ENCODE measurements around the gene CGB2.
"Not testable (repeated sequence)": the region's sequence is repeated elsewhere in the genome, so short reads cannot be mapped to it uniquely, and the experiment has no call there.

Gene CGB2

GRCh38 chr19:49016067-49016839 lies 15.4 kb upstream of the CGB2 start:
- H3K4me3 ChIP-seq (ENCODE audit: low read depth, low read length): no peak overlapping the region
- no peak for TF ChIP-seq CTCF (IDR thresholded peaks at IDR 0.05; ENCODE audit: borderline replicate concordance, insufficient read depth, low read depth, low read length)

- no peak for TF ChIP-seq CTCF (IDR thresholded peaks at IDR 0.05; ENCODE audit: borderline replicate concordance, insufficient read depth, low read depth, low read length)
- peak within 1 kb of the TSS; percentile 44 for H3K4me3 ChIP-seq (ENCODE audit: low read depth, low read length)
These were observed 14.5 kb upstream of the CGB2 start, which contains the start of gene LHB for GRCh38 chr19:49017041-49017665. Gene LHB, minus strand, starts transcription at chr19:49017091. Its CDS starts 10 bp downstream, at chr19:49017081.

GRCh38 chr19:49017666-49018351 lies 13.9 kb upstream of the CGB2 start:
- peak; percentile 83 for TF ChIP-seq CTCF (IDR thresholded peaks at IDR 0.05; ENCODE audit: borderline replicate concordance, insufficient read depth, low read depth, low read length)
- H3K4me3 ChIP-seq (ENCODE audit: low read depth, low read length): peak overlapping the region; percentile 44

- not testable (repeated sequence) for H3K4me3 ChIP-seq (ENCODE audit: low read depth, low read length)
These were observed 13.1 kb upstream of the CGB2 start for GRCh38 chr19:49018388-49019241.

- TF ChIP-seq CTCF (IDR thresholded peaks at IDR 0.05; ENCODE audit: borderline replicate concordance, insufficient read depth, low read depth, low read length): no peak
- H3K4me3 ChIP-seq (ENCODE audit: low read depth, low read length): no peak overlapping the region
These were observed 12.3 kb upstream of the CGB2 start for GRCh38 chr19:49019242-49019932.

- no peak overlapping the region for H3K4me3 ChIP-seq (ENCODE audit: low read depth, low read length)
- TF ChIP-seq CTCF (IDR thresholded peaks at IDR 0.05; ENCODE audit: borderline replicate concordance, insufficient read depth, low read depth, low read length): no peak
These were observed 11.3 kb upstream of the CGB2 start for GRCh38 chr19:49020342-49020741.
